MCF 10A (cell line): Measurements from ENCODE around the gene ARHGEF4. TPM values are rescaled to one million over a fixed set of nuclear protein-coding genes. Genes with fewer than 3 reads are reported as not detected.

Experiments
- BruUV-seq: library from RNA; stranded (reverse); fragments of 400-500 nt; replicated peaks from 2 replicates; lab custom pipeline; 2021; lab: Mats Ljungman, UMichigan
- CTCF ChIA-PET: fragments of 300-600 bp; sonication (Branson Sonifier 250); formaldehyde crosslinking; extraction: SDS; loops from one replicate; lab custom pipeline; 2021; ENCODE audit warnings: antibody characterized with exemption, inconsistent platforms; lab: Yijun Ruan, JAX
- POLR2A ChIA-PET: fragments of 300-600, 350-650 bp; sonication (Branson Sonifier 250); formaldehyde crosslinking; extraction: SDS; loops from one replicate; lab custom pipeline; 2020; ENCODE audit warnings: antibody characterized with exemption, inconsistent platforms; lab: Yijun Ruan, JAX
- DNase-seq: peaks from one replicate; pipeline ENCODE4 v3.0.0-alpha.2; 2018; ENCODE audit not compliant: unreplicated experiment
- H3K27ac Mint-ChIP-seq: one replicate; pipeline ENCODE4 v1.8.0; 2022; ENCODE audit warnings: mild to moderate bottlenecking, low read depth, mixed read lengths; ENCODE audit not compliant: unreplicated experiment
- H3K27me3 Mint-ChIP-seq: one replicate; pipeline ENCODE4 v1.8.0; 2022; ENCODE audit warnings: mixed read lengths; ENCODE audit not compliant: insufficient read depth, unreplicated experiment
- H3K36me3 Mint-ChIP-seq: one replicate; pipeline ENCODE4 v1.8.0; 2022; ENCODE audit warnings: mild to moderate bottlenecking, moderate library complexity, mixed read lengths; ENCODE audit not compliant: insufficient read depth, unreplicated experiment
- H3K4me1 Mint-ChIP-seq: one replicate; pipeline ENCODE4 v1.8.0; 2022; ENCODE audit warnings: mixed read lengths; ENCODE audit not compliant: insufficient read depth, unreplicated experiment
- H3K4me3 Mint-ChIP-seq: one replicate; pipeline ENCODE4 v1.8.0; 2022; ENCODE audit warnings: mild to moderate bottlenecking, moderate library complexity, mixed read lengths; ENCODE audit not compliant: unreplicated experiment
- H3K9me3 Mint-ChIP-seq: one replicate; pipeline ENCODE4 v1.8.0; 2022; ENCODE audit warnings: mixed read lengths; ENCODE audit not compliant: unreplicated experiment
- intact Hi-C: fragments of 100-400 bp; cut with micrococcal nuclease; formaldehyde crosslinking; loops from 2 replicates; pipeline ENCODE4 v1.14.1; 2022
- total RNA-seq: library from RNA; stranded (reverse); gene quantifications from 2 replicates; pipeline ENCODE4 v1.2.3, GENCODE V29; 2022
- TF ChIP-seq, protein P1 (sequence below): fragments of 200-600 bp; IDR thresholded peaks from one replicate; pipeline ENCODE4 v1.8.0; 2022; ENCODE audit warnings: antibody characterized with exemption, mild to moderate bottlenecking; ENCODE audit not compliant: unreplicated experiment

The ARHGEF4 gene
- total RNA-seq, 1 experiment from 2014 or later = 52.0 TPM

DNA sequence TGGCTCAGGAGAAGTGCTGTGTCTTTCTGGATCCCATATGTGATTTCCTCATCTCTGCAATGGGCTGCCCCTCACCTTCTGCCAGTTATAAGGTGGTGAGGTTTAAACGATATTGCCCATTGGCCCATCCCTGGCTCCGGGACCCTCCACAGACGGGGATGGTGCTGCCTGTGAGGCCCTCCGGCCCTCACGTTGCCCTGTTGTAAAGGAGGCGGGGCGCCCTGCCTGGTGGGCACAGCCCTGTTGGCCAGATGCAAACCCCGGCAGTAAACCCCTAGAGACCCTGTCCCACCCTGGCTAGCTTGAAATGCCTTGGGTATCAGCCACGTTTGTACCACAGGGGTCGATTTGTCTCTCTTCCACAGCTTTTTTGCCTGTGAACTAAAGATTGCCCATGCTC lies 7.4 kb downstream of the ARHGEF4 start:
- intact Hi-C loops = no loop called here
- DNase-seq = no peak
- Mint-ChIP-seq H3K4me1 (peaks cover 30% of the 10 kb centered on the region), H3K27me3 (no peaks in the 10 kb centered on the region), H3K4me3 (no peak overlapping the region), H3K36me3 (peaks cover 22% of the 10 kb centered on the region), H3K27ac (no peak overlapping the region), H3K9me3 (no peaks in the 10 kb centered on the region)
- TF ChIP-seq, protein P1, sequence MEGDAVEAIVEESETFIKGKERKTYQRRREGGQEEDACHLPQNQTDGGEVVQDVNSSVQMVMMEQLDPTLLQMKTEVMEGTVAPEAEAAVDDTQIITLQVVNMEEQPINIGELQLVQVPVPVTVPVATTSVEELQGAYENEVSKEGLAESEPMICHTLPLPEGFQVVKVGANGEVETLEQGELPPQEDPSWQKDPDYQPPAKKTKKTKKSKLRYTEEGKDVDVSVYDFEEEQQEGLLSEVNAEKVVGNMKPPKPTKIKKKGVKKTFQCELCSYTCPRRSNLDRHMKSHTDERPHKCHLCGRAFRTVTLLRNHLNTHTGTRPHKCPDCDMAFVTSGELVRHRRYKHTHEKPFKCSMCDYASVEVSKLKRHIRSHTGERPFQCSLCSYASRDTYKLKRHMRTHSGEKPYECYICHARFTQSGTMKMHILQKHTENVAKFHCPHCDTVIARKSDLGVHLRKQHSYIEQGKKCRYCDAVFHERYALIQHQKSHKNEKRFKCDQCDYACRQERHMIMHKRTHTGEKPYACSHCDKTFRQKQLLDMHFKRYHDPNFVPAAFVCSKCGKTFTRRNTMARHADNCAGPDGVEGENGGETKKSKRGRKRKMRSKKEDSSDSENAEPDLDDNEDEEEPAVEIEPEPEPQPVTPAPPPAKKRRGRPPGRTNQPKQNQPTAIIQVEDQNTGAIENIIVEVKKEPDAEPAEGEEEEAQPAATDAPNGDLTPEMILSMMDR = no peak
- ChIA-PET POLR2A (interaction anchor here (1.0 kb wide), 1 partner anchor 21 kb away, joined by 3 read pairs; no protein-coding TSS in a partner anchor), CTCF (interaction anchor here (0.6 to 1.1 kb wide), 2 partner anchors 13 to 47 kb away, joined by 3 to 5 read pairs; no protein-coding TSS in a partner anchor)
- no TSS peak for BruUV-seq

DNA sequence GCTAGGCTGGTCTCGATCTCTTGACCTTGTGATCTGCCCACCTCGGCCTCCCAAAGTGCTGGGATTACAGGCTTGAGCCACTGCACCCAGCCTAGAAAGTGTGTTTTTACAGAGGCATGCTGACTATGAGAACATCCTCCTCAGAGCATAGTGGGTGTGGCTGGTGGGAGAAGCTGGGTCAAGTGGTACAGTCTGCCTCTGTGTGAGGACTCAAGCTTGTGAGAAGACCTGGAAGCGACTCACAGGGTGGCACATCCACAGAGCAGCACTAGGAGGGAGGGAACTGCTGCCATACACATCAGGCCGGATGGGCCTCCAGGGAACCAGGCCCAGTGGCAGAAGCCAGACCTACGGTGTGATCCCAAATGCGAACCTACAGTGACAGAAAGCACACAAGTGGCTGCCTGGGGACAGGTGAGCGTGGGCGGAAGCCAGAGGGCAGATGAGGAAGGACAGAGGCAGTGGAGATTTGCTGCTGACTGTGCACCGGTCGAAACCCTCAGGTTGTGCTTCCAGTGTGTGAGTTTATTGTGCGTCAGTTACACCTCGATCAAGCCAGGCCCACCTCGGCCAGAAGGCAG lies 8.9 kb downstream of the ARHGEF4 start:
- ChIA-PET POLR2A (no interaction called here), CTCF (interaction anchor here (0.5 kb wide), 1 partner anchor 180 kb away, joined by 3 read pairs; no protein-coding TSS in a partner anchor)
- intact Hi-C loops = no loop called here
- BruUV-seq = no TSS peak
- TF ChIP-seq, protein P1 = no peak
- Mint-ChIP-seq H3K36me3 (peaks cover 17% of the 10 kb centered on the region), H3K4me3 (no peak overlapping the region), H3K27me3 (no peaks in the 10 kb centered on the region), H3K4me1 (peaks cover 23% of the 10 kb centered on the region), H3K9me3 (no peaks in the 10 kb centered on the region), H3K27ac (no peak overlapping the region)
- no peak for DNase-seq

GRCh38 chr2:130846233-130846632 lies 9.5 kb downstream of the ARHGEF4 start:
- peaks cover 17% of the 10 kb centered on the region for H3K36me3 Mint-ChIP-seq
- intact Hi-C loops = no loop called here
- TF ChIP-seq, protein P1 = no peak
- H3K27ac Mint-ChIP-seq = peak overlapping the region; percentile 66
- ChIA-PET CTCF (no interaction called here), POLR2A (no interaction called here)
- DNase-seq = no peak
- BruUV-seq = no TSS peak
- no peaks in the 10 kb centered on the region for H3K27me3 Mint-ChIP-seq
- no peak overlapping the region for H3K4me3 Mint-ChIP-seq
- peaks cover 23% of the 10 kb centered on the region for H3K4me1 Mint-ChIP-seq
- no peaks in the 10 kb centered on the region for H3K9me3 Mint-ChIP-seq

GRCh38 chr2:130846686-130847375 lies 10.1 kb downstream of the ARHGEF4 start:
- Mint-ChIP-seq H3K27ac (peak overlapping the region; percentile 66), H3K27me3 (no peaks in the 10 kb centered on the region), H3K9me3 (no peaks in the 10 kb centered on the region), H3K4me1 (peaks cover 20% of the 10 kb centered on the region), H3K4me3 (no peak overlapping the region), H3K36me3 (peaks cover 17% of the 10 kb centered on the region)
- CTCF ChIA-PET = interaction anchor here (0.5 kb wide), 1 partner anchor 10 kb away, joined by 3 read pairs; no protein-coding TSS in a partner anchor
- BruUV-seq = no TSS peak
- DNase-seq = no peak
- POLR2A ChIA-PET = no interaction called here
- TF ChIP-seq, protein P1 = no peak
- intact Hi-C loops = no loop called here
